ENCODE data around the gene SPTBN4.

SPTBN4 gene

DNA sequence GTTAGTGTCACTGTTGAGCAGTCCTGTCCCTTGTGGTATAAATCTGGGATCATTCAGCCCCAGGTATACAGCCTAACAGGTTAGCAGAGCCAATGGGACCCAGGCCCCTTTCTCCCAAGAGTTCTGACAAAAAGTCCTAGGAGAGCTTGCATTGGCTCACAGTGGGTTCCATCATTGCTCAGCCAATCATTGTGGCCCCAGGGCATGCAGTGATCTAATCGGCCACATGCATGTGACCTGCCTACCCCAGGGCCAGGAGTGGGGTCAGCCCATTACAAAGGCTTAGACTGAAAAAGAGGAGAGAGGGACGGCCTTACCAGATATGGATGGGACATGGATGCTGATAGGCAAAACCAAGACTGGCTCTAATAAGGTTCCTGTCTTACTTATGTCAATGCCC lies 41.1 kb downstream of the SPTBN4 start:
- TF ChIP-seq, protein P1, sequence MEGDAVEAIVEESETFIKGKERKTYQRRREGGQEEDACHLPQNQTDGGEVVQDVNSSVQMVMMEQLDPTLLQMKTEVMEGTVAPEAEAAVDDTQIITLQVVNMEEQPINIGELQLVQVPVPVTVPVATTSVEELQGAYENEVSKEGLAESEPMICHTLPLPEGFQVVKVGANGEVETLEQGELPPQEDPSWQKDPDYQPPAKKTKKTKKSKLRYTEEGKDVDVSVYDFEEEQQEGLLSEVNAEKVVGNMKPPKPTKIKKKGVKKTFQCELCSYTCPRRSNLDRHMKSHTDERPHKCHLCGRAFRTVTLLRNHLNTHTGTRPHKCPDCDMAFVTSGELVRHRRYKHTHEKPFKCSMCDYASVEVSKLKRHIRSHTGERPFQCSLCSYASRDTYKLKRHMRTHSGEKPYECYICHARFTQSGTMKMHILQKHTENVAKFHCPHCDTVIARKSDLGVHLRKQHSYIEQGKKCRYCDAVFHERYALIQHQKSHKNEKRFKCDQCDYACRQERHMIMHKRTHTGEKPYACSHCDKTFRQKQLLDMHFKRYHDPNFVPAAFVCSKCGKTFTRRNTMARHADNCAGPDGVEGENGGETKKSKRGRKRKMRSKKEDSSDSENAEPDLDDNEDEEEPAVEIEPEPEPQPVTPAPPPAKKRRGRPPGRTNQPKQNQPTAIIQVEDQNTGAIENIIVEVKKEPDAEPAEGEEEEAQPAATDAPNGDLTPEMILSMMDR (IDR thresholded peaks at IDR 0.05; ENCODE audit: insufficient read depth, low read length): no peak
- TF ChIP-seq REST (IDR thresholded peaks at IDR 0.05; ENCODE audit: insufficient replicate concordance, low read depth) (no peak), POLR2AphosphoS5 (IDR thresholded peaks at IDR 0.05; ENCODE audit: low read depth) (no peak), GABPA (IDR thresholded peaks at IDR 0.05; ENCODE audit: low read depth) (no peak), SPI1 (IDR thresholded peaks at IDR 0.05; ENCODE audit: borderline replicate concordance, low read depth) (no peak)
- H3K27me3 ChIP-seq (ENCODE audit: insufficient read depth, poor library complexity, severe bottlenecking): peaks cover 12% of the 10 kb centered on the region
- H3K4me3 ChIP-seq (replicated peaks; ENCODE audit: insufficient read depth, low read length): no peak overlapping the region
- no peak overlapping the region for H3K27ac ChIP-seq (replicated peaks)
- no peak for DNase-seq (ENCODE audit: low read depth in 1 of 2, low spot score in 1 of 2)

GRCh38 chr19:40508739-40509260 lies 42.0 kb downstream of the SPTBN4 start:
- Histone ChIP-seq H3K27me3 (ENCODE audit: insufficient read depth, poor library complexity, severe bottlenecking) (peaks cover 19% of the 10 kb centered on the region), H3K27ac (replicated peaks) (no peak overlapping the region), H3K4me3 (replicated peaks; ENCODE audit: insufficient read depth, low read length) (no peak overlapping the region)
- TF ChIP-seq, protein P1 (IDR thresholded peaks at IDR 0.05; ENCODE audit: insufficient read depth, low read length): no peak
- no peak for TF ChIP-seq POLR2AphosphoS5 (IDR thresholded peaks at IDR 0.05; ENCODE audit: low read depth)
- no peak for TF ChIP-seq SPI1 (IDR thresholded peaks at IDR 0.05; ENCODE audit: borderline replicate concordance, low read depth)
- no peak for TF ChIP-seq REST (IDR thresholded peaks at IDR 0.05; ENCODE audit: insufficient replicate concordance, low read depth)
- no peak for TF ChIP-seq GABPA (IDR thresholded peaks at IDR 0.05; ENCODE audit: low read depth)
- no peak for DNase-seq (ENCODE audit: low read depth in 1 of 2, low spot score in 1 of 2)

DNA sequence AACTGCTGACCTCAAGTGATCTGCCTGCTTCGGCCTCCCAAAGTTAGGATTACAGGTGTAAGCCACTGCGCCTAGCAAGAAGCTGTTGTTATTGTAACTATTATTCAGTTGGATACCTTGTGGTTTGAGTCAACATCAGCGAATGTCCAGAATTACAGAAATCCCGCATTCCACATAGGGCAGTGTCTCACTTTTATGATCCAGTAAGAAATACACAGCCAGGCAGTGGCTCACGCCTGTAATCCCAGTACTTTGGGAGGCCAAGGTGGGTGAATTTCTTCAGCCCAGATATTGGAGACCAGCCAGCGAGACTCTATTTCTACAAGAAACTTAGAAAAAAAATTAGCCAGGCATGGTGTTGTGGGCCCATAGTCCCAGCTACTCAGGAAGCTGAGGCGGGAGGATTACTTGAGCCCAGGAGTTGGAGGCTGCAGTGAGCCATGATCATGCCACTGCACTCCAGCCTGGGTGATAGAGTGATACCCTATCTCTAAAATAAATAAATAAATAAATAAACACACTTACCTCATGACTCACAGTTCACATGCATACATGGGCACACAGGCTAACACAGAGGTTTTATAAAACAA lies 43.8 kb downstream of the SPTBN4 start:
- Histone ChIP-seq H3K27ac (replicated peaks) (no peak overlapping the region), H3K4me3 (replicated peaks; ENCODE audit: insufficient read depth, low read length) (no peak overlapping the region), H3K27me3 (ENCODE audit: insufficient read depth, poor library complexity, severe bottlenecking) (peaks cover 29% of the 10 kb centered on the region)
- TF ChIP-seq, protein P1 (IDR thresholded peaks at IDR 0.05; ENCODE audit: insufficient read depth, low read length): no peak
- TF ChIP-seq REST (IDR thresholded peaks at IDR 0.05; ENCODE audit: insufficient replicate concordance, low read depth) (no peak), GABPA (IDR thresholded peaks at IDR 0.05; ENCODE audit: low read depth) (no peak), POLR2AphosphoS5 (IDR thresholded peaks at IDR 0.05; ENCODE audit: low read depth) (no peak)
- DNase-seq (ENCODE audit: low read depth in 1 of 2, low spot score in 1 of 2): no peak
